Peyer's patch (tissue), 4 donors: Measurements from ENCODE around the gene SH3TC2.

Experiments
- POLR2A ChIP-seq, 2 donors: fragments of 450-650 bp; IDR thresholded peaks; one replicate each; pipeline ENCODE4 v1.5.1; 2017; ENCODE audit warnings: antibody characterized with exemption in 2 of 2, mild to moderate bottlenecking in 2 of 2, moderate library complexity in 2 of 2
- TF ChIP-seq, protein P1 (sequence below), 6 experiments: fragments of 450-650 bp in 4 of 6; fragments of 200-600 bp in 2 of 6; sonication (generic) in 1 of 6; IDR thresholded peaks; one replicate each; pipeline ENCODE4 v1.5.1; 2017 to 2019; ENCODE audit warnings: antibody characterized with exemption in 6 of 6, mild to moderate bottlenecking in 3 of 6, moderate library complexity in 1 of 6

DNA sequence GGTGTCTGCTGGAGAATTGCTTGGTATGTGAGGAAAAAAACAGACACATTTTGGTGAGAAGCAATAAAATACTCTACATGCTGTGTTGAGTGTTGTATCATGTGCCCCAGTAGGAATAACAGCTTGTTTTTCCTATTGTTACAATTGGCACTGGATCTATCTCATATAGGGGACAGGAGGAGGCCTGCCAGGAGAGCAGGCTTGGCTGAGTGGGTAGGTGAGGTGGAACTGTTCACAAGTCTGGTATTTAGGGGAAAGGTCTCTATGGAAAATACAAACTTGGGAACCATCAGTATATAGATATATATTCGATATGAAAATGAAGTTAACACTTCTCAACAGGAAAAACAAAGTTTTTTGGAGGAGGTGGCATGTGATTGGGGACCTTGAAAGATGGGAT lies 9.5 kb upstream of the SH3TC2 start:
- TF ChIP-seq, protein P1, sequence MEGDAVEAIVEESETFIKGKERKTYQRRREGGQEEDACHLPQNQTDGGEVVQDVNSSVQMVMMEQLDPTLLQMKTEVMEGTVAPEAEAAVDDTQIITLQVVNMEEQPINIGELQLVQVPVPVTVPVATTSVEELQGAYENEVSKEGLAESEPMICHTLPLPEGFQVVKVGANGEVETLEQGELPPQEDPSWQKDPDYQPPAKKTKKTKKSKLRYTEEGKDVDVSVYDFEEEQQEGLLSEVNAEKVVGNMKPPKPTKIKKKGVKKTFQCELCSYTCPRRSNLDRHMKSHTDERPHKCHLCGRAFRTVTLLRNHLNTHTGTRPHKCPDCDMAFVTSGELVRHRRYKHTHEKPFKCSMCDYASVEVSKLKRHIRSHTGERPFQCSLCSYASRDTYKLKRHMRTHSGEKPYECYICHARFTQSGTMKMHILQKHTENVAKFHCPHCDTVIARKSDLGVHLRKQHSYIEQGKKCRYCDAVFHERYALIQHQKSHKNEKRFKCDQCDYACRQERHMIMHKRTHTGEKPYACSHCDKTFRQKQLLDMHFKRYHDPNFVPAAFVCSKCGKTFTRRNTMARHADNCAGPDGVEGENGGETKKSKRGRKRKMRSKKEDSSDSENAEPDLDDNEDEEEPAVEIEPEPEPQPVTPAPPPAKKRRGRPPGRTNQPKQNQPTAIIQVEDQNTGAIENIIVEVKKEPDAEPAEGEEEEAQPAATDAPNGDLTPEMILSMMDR (IDR thresholded peaks at IDR 0.05), result no peak
- no peak for TF ChIP-seq POLR2A (IDR thresholded peaks at IDR 0.05)
